ENCODE results near the gene NBEA.

NBEA gene

DNA sequence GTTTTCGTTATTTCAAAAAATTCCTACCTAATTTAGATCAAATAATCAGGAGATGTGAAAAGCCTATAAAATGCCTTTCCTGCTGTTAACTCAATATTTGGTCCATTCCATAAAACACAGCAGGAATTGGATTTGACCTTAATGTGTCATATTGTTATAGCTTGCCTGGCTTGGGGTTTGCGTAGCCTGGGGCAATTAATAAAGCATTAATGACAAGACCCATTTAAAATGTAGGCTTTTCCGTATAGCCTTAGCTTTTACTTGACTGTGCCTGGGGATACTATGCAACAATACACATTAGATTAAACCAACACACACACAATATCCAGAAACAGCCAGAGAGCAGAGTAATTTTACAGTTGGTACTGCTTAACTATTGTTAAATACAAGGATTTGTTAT lies 651.6 kb downstream of the NBEA start:
- no peak for DNase-seq (ENCODE audit: low spot score)

DNA sequence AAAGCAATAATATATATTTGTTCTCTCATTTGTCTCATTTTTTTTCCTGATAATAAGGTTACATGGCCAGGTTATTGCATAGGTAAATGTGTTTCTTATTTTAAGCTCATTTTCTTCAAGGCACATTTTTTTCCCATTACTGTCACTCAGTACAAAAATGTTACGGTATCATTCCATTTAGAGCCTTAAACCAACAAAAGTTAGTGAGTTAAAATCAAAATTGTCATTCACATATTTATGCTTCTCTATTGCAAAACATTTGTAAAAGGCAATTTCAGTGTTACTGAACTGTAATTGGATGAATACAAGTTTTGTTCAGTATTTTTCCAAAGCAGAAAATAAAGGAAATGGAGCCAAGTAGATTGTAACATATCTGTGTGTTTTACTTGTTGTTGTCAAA lies 652.0 kb downstream of the NBEA start:
- DNase-seq (ENCODE audit: low spot score): no peak

DNA sequence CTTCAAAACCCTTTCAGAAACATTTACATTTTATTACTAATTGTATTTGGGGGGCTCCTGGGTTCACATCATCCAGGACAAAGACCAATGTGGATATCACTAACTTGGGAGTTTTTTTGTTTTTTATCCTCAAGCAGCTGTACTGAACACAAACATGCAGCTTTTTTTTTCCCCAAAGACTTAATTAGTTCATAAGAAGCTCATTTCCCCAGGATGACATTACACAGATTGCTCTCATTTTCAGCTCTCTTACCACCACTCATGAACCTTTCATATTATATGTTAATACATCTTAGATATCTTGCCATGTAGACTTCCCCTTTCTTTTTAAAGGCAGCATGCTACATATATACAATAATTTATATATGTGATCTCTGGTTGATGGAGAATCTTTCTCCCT lies 653.1 kb downstream of the NBEA start:
- no peak for DNase-seq (ENCODE audit: low spot score)

DNA sequence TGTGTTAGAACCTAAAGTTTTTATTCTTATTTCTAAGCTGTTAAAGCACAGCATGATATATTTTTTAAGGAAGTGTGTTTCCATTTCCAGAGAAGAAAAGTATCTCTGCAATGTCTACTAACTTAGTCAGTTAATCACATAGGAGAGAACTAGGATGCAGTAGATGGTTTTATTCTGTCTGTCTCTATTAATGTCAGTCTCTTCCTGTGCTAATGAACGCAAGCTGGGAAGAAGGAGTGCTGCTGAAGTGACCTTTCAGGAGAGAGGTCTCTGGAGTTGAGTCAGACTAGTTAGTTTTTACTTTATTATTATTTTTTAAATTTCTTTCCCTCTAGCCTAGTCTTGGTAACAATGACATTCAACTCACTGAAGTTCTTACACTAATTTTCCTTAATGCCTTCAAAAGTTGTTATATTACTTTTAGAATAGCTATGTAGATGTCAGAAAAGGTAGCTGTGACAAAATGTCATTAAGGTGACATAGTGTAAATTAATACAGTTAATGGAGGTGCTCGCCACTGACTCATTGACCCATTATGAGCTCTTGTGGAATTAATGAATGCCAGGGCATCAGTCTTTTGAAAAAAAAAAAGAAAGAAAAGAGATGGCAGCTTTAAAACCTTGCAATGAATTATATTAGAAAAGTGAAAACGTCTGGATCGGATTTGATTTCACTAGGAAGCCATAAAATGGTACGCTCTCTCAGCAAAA lies 654.4 kb downstream of the NBEA start:
- DNase-seq (ENCODE audit: low spot score): no peak

DNA sequence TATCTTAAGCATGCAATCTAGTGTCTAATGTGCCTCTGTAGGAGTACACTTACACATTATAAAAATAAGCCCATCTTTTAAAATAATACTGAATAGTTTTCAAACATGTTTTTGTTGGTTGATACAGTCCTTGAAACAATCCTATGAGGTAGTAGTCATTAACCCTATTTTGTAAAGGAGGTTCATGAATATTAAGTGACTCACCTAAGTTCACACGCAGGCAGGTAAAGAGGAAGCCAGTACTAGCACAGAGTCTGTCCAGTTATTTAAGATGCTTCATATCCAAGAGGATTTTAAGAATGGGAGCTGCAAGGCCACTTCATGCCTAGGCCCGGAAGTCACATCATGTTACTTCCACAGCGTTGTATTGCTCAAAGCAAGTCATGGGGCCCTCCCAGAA lies 655.4 kb downstream of the NBEA start:
- no peak for DNase-seq (ENCODE audit: low spot score)

DNA sequence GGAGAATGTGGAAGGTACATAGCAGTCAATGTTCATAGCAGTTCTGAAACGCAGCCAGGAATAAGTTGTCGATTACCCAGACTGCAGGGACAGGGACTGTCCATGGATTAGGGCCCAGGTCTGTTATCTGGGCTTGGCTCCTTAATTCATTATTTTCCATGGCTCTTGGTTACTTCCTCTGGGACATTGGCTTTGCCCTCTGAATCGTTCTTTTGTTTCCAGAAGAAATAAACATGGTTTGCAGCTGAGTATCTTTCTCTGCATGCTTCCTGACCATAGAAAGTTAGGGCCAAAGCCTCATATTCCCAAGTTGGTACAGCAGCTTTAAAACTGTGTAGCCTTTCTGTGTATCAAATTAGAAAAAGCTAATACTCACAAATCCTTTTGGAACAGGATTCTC lies 656.2 kb downstream of the NBEA start:
- no peak for DNase-seq (ENCODE audit: low spot score)

DNA sequence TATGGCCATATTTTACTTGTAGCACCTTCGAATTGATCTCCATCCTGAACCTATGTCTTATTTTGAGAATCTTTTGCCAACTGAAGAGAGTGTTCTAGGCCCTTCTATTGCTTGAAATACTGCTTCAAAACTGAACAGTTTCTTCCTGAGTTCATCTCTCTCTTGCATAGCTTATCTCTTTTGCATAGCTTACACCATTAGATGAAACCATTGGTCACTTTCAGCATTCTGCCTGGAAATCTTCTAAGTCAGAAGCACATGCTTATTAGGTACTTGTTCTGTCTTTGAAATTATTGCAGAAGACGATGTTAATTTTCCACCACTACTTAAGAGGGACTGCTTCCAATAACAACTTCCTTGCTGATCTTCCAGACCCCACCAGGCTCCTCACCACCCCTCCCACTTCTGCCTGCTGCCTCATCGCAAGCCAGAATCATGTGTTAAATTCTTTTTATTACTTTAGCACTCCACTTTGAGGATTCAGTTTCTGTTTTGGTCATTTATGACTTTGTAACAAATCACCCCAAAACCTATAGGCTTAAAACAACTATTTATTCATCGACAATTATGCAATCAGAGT lies 656.8 kb downstream of the NBEA start:
- no peak for DNase-seq (ENCODE audit: low spot score)

DNA sequence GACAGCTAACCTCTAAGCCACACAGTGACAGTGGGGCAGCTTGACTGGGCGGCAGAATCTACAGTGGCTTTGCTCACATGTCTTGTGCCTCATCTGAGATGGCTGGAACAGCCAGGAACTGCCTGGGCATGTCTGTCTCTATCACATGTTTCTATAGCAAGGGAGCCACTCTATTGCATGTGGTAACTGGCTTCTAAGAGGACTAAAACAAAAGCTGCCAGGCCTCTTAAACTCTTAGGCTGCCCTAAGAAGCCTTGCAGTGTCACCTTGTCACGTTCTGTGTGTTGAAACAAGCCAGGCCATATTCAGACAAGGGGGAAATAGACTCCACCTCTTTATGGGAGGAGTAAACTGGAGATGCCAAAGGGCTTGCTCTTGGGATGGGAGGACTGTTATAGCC lies 657.3 kb downstream of the NBEA start:
- no peak for DNase-seq (ENCODE audit: low spot score)

DNA sequence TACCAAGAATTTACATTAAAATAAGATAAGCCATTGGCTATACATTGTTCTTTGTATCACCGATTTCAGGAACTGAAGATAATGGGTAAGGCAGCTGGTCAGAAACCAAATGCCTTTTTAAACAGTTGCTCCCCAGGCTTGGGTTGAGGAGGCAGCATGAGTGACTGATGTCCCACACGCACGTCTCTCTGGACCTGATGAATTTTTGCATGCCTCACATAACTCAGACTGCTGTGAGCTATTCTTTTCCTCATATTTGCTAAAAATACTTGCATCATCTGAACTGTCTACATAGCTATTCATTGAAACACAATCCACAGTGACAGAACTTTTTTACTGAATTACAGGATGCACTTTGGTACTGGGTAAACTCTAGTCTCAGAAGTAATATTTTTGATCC lies 658.1 kb downstream of the NBEA start:
- DNase-seq (ENCODE audit: low spot score): no peak

DNA sequence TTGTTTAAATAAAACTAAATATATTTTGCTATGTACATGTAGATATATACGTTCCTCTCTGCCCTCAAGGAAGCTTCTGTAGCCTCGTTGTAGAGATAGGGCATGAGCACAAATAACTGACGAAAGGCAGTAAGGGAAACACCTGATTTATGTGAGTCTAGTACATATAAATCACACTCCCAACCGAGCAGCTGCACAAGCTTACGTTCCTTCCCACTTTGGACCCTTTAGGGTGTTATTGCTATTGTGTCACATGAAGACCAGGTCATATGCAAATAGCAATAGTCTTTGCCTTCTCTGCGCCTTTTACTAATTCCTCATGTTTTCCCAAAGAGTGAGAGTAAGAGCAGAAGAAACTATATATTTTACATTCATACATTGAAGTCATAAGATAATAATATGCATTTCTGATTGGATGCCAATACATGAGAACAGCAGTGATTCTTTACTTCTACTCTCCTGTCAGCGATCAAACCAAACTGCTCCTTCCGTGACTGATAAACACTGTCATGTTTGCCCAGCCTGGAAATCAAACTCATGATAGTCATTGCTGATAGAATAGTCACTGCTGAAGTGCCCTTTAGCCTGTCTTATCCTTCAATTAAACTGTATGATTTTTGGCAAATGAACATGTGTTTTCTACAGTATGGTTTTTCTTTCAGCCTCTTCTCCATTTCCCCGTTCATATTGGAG lies 661.7 kb downstream of the NBEA start:
- DNase-seq (ENCODE audit: low spot score): no peak

DNA sequence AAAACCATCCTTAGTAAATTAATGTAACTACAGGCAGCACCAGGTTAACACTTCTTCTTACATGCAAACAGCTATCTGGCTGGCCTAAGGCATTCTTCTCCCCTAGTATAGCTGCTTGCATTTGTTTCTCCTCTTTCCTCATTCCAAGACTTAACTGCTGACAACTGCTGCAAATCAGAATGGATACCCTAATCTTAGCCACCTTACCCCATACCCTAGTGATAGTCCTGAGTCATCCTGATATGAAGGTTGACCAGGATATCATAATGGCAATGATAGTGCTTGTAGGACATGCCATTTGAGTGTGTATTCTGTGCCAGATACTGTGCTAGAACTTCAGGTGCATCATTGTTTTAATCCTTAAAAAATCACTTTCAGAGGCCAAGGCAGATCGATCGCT lies 672.6 kb downstream of the NBEA start:
- no peak for DNase-seq (ENCODE audit: low spot score)

DNA sequence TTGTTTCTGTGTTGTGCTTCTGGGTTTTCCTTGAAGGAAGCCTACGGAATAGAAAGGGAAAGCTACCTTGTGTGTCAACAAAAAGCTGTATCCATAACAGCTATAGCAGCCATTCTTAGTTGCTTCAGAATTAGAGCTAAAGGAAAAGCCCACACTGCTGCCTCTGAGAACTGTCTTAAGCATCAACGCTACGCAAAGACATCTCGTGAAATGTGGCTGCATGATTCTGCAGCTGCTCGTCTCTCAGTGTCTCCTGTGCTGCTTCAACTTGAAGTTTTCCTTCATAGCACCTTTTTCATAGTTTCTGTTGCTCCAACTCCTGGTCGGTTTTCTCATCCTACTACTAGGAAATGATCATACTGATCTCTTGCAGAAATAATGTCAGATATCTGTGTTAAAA lies 675.4 kb downstream of the NBEA start:
- DNase-seq (ENCODE audit: low spot score): no peak

DNA sequence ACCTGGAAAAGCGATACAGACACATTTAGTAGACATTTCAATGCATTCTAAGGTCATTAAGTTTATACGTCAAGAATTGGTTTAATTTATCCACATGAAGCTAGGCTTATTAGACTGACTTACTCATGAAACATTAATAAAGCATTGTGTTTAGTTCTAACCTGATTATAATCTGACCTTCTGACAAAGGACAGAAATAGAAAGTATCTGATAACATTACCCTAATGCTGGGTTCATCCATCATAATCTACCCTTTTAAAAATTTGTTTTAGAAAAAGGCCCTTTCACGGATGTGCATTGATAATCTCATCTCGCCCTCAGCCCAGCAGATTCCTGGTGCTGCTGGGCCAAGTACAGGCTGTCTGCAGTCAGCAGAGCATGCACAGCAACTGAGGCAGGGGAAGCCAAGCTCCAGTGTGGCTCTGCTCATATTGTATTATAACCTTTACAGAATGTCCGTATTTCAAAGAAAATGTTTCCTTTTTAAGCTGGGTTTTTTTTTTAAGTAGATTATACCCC lies 676.6 kb downstream of the NBEA start:
- no peak for DNase-seq (ENCODE audit: low spot score)

DNA sequence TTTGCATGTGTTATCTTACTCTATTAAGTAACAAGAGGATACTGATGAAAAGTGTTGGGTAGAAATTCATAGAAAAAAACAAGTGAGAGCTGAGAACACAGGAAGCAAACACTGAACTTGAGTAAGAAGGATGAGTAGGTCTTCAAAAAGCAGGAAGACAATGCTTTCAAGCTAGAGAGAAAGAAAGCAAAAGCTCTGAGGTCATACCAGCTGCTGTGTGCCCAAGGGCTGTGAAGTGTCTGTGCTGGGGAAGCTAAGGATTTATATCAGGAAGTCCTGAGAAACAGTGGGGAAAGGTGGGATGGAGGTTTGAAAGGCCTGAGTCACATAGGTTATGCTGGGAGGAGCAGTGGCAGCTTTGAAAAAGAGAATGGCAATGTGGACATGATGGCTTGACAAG lies 679.9 kb downstream of the NBEA start:
- DNase-seq (ENCODE audit: low spot score): no peak

DNA sequence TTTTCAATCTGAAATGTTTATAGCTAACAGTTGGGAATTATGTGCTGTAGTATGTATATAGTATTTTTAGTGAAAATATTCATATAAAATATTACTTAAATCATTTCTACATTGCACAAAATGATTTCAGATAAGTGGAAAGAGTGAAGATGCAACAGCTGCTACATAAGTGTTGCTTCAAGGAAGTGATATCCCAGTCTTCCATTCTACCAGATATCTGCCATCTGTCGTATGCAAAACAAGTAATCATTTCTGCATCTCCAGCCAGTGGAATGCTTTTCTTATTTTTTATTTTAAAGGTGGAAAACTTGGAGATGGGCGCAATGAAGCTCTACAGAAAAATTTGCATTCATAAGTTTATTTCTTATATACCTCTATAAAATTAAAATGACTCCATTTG lies 687.0 kb downstream of the NBEA start:
- DNase-seq (ENCODE audit: low spot score): no peak

DNA sequence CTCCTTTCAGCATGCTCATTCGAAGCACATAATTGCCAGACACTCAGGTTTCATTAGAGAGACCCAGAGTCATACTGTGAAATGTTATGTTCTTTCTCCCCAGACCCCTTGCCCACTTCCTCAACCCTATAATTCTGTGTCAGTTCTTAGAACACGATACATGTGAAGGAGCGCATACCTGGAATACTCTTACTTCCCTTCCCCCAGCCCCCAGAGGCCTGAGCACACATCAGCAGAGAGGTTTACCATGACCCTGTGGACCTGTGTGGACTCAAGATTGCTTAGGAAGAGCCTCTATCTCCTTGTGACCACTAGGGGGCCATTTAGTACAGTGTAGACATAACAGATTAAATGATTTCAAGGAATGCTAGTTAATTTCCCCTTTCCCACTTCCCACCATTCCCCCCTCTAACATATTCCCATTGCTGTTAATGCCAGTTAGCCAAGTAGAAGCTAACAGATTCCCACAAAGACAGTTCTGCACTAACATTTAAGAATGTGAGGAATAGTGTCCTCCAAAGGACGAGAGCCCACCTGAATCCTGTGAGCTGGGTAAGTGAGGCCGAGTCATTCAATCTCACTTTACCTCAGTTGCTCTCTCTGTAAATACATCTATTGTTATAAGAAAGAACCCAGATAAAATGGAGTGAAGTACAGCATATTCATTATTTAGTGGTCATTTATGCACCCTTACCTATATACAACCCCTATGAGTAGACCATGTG lies 688.6 kb downstream of the NBEA start:
- no peak for DNase-seq (ENCODE audit: low spot score)

DNA sequence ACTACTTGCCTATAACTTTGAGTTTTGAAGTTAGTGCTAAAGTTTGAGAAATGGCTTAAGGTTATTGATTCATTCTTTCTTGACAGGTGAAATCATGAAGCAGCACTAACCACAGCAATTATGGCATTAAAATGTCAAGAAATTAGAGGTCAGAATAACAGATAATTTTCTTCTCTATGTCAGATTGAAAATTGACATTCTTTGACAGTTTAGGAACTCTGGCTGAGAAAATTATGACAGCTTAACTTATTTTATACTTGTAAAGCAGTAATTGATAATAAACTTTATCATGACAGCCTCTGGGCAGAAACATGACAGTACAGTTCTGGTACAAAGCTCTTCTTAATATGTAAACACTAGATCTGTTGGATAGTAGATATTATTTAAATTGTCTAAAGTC lies 689.6 kb downstream of the NBEA start:
- no peak for DNase-seq (ENCODE audit: low spot score)

DNA sequence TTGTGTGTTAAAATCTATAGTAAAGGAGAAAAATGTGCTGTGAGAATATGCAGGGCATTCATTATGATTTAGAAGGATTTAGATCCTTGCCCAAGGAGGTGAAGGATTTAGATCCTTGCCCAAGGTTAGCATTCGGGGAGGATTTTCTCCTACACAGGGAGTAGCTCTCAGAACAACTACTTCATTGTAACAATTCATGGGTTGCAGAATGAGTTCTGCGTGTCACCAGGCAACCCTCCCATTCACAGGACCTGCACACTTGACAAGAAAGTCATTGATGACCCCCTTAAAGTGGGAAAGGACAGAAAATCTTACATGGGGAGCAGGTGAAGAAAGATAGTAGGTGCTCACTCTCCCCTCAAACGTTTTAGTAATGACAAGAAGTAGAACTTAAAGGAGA lies 701.6 kb downstream of the NBEA start:
- DNase-seq (ENCODE audit: low spot score): no peak

DNA sequence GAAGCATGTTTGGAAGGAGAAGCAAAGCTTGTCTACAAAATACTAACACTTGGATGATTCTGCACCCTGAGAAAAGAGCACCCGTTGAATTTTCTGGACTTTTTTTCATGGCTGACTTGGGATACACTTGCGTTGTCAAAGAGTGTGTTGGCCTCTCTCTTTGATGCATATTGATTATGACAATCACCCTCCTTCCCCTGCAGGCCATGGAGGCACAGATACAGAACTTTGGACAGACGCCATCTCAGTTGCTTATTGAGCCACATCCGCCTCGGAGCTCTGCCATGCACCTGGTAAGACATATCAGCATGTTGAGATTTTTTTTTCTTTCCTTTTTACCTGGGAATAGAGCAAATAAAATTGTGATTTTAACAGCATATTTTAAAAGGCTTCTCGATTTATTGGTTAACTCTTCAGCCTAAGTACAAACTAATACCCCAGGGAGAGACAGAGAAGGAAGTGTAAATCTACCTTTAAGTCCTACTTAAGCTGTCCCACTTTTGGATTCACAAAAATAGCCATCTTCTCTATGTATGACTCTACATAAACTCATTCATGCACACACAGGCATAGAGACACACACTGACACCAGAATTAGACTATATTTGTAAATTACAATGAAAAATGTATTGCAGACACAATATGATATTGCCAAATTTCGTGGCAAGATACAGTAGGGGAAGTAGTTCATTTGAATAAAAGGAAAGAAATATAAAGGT lies 704.1 kb downstream of the NBEA start:
- DNase-seq (ENCODE audit: low spot score): no peak

DNA sequence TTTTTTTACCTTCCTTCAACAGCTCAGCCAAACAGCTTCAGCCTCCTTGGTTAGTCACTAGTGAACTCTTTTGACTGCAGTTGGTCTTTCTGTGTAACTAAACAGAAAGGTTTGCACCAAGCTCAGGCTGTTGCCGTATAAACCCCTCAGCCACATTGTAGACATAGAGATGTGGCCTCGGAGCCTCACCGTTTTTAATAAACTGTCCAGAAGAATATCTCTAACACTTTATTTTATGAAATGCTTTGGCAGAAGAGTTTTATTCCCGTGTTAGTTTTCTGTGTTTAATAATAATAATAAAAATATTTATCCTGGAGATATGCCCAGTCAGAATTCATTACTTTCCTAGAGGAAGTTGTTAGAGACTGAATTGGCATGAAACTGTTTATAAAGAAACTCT lies 706.1 kb downstream of the NBEA start:
- no peak for DNase-seq (ENCODE audit: low spot score)

DNA sequence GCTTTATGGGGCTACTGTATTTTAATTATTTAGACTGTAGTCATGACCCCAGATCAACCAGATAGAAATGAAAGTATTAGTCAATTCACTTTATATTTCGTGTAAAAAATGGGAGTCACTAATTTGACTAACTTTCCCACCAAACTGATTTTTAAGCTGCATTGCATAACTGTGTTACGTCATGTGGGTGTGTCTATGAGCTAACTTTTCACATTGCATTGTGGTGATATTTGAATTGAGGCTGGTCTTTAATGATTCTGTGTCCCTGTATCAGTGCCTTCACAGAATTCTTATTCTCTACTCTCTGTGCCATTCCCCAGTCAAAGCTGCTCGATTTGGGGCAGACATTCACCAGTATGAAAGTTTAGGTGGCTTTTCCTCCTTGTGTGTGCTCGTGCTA lies 707.1 kb downstream of the NBEA start:
- DNase-seq (ENCODE audit: low spot score): no peak

DNA sequence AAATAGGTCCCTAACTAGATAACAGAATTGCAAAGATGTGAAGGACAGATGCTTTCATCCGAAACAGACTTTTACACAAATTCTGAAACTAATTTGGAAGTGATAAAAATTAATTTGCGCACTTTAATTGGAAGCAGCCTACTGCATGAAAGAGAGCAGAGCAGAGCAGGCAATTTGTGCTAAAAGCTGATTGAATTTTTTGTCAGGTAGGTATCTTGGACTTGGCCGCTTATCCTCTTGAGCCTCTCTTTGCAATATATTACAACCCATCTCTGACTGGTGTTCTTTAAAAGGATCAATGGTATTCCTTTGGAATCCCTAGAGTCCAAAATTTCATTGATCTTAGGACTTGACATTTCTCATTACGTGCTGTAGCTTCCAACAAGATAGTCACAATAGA lies 717.7 kb downstream of the NBEA start:
- no peak for DNase-seq (ENCODE audit: low spot score)
